Medulla oblongata (tissue), 1 donor: ENCODE data around the gene ALG8.
"Not testable (repeated sequence)": the region's sequence is repeated elsewhere in the genome, so short reads cannot be mapped to it uniquely, and the experiment has no call there.

Source experiments
- DNase-seq: peaks from one replicate; pipeline ENCODE4 v3.0.0-alpha.2; 2015; ENCODE audit errors: extremely low spot score

ALG8 gene

DNA sequence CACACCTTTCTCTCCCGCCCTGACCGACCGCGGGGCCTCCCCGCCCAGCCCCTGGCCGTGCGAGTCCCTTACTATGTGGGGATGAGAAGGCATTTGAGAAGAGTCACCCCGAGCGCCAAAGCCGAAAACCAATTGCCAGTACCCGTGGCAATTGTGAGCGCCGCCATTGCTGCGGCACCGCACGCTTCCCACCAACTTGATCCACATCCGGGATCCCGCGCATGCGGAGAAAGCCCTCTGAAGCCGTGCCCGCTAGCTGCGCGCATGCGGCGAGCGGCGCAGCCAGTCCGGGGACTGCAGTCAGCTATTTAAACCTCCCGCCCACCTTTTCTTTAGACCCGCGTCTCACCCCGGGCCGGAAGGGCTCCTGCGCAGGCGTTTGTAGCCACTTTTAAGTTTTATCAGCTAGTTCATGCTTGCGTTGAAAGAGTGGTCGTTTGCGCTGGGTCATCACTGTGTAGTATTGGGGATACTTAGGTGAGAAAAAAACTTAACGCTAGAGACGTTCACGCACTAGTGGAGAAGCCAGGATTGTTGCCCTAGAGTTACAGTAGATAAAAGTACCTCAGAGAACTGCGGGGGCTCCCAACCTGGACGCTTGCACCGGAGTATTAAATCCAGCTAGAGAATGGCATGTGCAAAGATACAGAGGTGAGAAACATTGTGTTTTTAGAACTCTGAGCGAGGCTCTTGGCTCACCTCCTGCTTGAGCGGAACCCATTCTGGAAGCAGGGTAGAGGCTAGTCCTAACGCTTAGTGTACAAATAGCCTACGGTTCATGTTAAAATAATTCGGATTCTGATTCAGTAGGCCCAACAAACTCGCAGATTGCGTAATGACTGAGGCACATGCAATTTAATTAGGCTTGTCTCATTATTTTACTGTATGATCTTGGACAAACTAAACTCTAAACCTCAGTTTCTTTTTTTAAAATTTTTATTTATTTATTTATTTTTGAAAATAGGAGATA is at the start of gene ALG8:
Gene ALG8 (minus strand): TSS at position 205 of the 970 bp plus-strand sequence. CDS start 38 bp downstream, at position 167.
- peak; percentile 96 for DNase-seq

DNA sequence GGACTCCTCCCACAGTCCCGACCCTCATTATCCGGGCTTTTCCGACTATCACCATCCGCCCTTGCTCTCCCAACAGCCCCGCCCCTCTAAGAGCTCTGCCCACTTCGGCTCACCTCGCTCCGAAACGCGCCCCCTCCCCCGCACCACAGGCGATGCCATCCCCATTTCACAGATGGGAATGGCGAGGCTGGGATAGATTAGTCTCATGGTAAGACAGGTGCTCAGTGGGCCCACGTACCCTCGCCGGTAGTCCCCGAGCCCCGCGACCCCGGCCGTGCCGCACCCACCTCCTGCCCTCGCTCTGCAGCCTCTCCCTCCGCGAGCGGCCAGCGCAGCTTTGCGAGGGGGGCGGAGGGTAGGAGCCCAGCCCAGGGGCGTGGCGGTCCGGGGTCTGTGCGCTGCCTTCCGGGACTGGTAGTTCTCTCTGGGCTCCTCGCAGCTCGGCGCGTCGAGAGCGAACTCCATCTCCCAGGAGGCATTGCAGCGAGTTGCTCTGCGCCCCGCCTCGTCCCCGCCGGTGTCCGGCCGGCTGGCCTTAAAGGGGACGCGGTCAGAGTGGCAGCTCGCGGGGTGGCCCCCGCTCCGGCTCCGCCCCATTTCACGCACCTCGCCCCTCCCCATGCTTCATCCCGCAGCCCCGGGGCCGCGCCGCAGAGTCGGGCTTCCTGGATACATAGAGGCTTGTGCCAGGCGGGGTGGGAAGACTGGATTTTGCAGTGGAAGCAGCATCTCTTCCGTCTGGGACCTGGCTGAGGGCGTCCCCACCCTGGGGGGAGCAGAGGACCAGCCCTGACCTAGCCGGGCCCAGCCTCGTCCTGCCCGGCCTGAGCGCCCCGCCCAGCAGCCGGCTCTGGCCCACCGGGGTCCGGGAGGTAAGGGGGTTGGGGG is 49.1 kb upstream of the ALG8 start, which contains the start of the genes KCTD21 and USP35:
Gene KCTD21 (minus strand): TSS at position 341 of the 888 bp plus-strand sequence. CDS start 14,072 bp downstream, outside the sequence.
Gene USP35 (plus strand): TSS at position 634 of the 888 bp plus-strand sequence. CDS start 7,327 bp downstream, outside the sequence.
- peak; percentile 99 for DNase-seq

DNA sequence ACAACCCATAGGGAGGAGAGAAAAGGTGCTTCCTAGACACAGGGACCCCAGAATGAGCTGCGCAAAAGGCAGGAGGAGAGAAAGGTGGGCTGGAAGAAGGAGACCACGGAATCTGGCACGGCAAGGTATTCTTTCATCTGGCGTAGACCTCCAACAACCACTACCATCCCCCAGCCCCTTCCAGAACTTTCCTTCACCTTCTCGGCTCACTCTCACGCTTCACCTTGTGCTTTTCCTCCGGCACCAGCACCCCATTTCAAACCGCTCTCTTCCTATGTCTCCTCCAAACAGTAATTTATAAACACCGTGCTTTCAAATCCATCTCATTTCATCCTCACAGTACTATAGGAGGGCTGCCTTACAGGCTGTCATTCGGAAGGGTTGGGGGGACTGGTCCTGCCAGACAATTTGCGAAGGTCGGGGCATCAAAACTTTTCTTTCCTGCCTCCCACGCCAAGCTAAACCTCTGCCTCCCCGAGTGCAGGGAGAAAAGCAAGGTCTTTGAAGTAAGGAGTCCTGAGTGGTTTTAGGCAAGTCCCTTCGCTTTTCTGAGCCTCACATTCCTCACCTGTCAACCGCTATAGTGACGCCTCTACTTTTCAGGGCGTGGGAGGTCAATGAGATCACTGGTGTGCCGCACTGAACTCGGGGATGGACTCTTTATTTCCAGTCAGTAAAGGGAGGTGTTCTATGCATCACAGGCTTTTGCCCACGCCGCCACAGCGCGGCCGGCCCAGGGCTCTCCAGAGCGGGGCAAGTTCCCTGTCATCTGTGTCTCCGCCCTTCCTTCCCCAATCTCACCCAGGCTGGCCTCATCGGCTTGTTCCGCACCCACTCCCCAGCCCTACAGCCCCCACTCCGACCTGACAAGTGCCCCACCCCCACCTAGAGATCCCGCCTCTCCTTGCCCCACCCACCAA is 48.2 kb upstream of the ALG8 start:
- DNase-seq: peak; percentile 76

DNA sequence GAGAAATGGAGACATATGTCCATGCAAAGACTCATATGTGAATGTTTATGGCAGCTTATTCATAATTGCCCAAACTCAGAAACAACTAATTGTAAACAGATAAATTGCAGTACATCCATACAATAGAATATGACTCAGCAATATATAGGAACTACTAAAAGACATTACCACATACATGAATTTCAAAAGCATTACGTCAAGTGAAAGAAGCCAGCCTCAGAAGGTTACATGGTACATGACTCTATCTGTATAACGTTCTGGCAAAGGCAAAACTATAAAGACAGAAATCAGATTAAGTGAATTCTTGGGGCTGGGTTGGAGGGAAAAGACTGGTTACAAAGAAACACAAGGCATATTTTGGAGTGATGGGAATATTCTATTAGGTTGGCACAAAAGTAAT is 41.8 kb upstream of the ALG8 start:
- DNase-seq: no peak

DNA sequence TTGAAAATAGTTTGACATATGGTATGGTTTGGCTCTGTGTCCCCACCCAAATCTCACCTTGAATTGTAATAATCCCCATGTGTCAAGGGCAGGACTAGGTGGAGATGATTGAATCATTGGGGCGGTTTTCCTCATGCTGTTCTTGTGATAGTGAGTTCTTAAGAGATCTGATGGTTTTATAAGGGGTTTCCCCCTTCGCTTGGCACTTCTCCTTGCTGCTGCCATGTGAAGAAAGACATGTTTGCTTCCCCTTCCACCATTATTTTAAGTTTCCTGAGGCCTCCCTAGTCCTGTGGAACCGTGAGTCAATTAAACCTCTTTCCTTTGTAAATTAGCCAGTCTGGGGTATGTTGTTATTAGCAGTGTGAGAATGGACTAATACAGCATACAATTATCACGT is 41.3 kb upstream of the ALG8 start:
- DNase-seq: no peak

DNA sequence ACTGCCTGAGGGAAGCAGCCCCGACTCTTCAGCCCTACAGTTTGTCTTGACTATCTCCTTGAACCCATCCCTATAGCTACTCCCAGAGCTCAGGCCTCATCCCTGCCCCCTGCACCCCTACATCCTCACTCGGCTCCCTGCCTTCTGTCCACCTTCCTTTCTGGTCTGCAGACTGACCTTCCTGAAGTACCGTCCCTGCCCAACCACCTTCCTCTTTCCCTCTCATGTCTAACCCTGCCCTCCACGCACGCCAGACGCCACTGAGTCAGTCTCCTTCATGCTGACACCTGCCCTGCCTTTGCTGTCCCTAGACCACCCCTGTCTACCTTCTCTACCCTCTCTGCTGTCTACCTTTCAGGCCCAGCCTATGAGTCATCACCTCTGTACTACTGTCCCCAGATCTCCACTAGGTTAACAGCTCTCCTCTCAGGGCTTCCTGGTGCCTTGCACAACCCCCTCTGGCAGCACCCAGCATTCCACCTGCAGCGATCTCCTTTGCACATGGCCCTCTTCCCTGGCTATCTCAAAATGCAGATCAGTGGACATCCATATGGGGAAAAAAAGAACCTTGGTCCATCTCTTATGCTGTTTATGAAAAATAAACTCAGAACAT is 40.1 kb upstream of the ALG8 start:
- DNase-seq: no peak

DNA sequence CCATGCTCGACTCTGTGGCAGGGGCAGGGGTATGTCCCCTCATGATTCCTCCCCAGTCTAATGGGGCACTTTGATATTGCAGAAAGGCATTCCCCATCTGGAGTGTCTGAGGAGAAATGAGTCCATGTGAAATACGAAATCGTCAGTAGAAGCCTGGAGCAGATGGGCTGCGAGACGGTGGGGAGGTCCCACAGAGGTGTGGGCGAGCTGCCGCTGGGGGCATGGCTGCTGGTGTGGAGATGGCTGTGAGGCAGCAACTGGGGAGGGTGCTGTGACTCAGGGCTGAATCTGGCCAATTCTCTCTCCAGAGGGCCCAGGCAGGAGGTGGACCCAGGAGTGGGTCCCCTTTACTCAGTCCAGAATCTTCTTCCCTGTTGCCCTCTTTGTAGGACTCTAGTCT is 37.8 kb upstream of the ALG8 start:
- DNase-seq: no peak

DNA sequence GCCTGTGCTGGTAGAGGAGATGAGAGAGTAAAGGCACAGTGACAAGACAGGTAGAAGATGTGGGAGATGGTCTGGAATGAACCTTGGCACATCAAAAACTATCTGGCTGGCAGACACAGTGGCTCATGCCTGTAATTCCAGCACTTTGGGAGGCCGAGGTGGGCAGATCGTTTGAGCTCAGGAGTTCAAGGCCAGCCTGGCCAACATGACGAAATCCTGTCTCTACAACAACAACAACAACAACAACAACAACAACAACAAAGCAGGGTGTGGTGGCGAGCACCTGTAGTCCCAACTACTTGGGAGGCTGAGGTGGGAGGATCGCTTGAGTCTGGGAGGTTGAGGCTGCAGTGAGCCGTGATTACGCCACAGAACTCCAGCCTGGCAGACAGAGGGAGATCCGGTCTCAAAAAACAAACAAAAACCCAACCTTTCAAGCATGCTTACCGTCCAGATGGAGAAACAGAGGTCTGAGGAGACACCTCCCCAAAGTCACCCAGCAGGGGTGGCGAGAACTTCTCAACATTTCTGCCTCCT is 37.2 kb upstream of the ALG8 start:
- DNase-seq: no peak

DNA sequence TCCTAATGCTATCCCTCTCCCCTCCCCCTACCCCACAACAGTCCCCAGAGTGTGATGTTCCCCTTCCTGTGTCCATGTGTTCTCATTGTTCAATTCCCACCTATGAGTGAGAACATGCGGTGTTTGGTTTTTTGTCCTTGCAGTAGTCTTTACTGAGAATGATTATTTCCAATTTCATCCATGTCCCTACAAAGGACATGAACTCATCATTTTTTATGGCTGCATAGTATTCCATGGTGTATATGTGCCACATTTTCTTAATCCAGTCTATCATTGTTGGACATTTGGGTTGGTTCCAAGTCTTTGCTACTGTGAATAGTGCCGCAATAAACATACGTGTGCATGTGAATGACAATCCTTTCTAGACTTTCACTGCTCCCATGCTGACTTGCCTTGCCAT is 36.4 kb upstream of the ALG8 start:
- DNase-seq: not testable (repeated sequence)

DNA sequence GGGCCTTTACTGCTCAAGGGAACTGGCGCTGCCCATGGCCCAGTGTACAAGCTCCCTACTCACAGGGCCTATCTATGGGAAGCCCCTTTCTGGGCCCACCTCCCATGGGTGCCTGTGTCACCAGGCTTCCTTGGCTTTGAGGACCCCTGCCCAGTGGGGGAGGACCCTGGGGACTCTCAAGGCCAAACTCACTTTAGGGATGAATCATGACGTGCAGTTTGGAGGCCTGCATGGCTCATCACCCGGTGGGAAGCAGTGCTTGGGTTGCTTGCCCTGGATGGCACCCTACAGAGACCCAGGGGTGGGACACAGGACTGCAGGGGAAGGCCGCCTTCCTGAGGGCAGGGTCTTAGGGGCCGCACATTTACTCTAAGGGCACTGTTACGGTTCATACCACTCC is 32.5 kb upstream of the ALG8 start:
- DNase-seq: no peak

DNA sequence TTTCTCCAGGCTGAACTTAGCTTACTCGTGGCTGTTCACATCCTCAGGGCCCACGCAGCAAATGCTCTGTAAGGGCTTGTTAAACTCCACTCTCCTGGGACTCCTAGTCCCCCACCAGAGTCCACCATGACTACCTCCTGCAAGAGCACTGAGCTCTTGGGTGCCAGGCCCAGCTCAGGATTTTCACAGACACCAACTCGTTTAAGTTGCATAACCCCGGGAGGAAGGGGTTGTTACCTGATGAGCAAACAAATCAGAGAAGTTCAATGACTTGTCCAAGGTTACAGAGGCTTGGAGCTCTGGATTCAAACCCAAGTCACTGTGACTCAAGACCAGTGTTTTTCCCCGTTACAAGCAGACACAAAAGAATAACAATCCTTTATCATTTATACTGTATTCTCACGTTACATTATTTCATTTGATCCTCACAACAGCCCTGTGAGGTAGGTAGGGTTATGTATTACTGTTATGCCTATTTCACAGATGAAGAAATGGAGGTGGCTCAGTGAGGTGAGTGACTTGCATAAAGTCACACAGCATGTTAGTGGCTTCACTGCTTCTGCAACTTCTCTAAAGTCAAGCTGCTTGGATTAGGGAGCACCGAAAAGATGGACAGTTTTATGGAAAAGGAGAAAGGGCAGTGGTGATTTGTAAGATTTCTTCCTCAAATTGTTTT is 31.6 kb upstream of the ALG8 start:
- no peak for DNase-seq

DNA sequence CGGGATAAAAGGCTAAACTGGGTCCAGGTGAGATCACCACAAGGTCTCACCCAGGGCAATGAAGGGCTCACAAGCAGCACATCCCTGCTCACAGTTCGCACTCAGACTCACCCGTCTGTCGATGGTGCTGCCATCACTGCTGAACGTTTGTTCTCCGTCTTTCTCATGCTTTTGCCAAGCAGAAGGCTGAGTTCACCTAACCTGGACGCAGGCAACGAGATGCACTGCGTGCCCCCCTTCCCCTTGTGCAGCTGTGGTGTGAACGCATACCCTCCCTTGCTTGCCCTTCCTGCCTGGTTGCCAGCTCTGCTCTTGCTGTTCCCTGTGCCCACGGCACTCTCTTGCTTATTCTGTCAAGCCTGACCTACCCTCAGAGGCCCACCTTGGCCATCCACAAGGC is 31.0 kb upstream of the ALG8 start:
- DNase-seq: no peak

DNA sequence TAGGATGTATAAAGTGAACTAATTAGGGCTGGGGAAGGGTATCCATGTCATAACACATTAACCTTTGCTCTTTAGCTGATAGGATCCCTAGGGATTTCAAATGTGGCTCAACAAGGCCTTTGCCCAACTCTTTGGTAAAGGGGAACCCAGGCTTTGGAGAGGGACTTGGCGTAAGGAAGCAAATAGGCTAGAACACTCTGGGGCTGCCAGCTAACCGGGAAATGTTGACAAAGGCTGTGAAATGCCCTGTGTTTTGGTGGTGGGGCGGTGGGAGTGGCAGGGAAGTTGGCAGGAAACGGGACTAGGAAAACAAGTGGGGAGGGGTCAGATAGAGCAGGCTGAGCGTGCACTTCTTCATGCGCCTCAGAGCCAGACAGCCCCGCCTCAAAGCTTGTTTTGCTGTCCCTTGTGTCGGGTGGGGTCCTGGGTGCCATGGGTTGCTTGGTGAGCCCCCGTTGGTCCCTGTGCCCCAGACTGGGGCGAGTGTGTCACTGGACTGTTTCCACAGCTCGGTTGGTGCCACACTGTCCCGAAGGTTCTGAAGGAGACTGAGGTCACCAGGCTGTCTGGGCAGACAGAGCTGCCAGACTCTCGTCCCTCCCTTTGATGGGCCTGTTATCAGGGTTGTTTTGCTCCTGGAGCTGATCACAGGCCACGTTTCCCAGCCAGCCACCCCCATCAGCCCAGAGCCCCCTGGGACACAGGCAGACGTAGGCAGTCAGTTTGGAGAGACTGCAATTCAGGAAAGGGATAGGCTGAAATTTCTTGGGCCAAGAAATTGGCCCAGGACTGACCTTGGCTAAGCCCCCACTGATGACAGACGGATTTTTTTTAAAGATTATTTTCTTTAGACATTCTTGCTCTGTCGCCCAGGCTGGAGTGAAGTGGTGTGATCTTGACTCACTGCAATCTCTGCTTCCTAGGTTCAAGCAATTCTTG is 29.4 kb upstream of the ALG8 start:
- no peak for DNase-seq

DNA sequence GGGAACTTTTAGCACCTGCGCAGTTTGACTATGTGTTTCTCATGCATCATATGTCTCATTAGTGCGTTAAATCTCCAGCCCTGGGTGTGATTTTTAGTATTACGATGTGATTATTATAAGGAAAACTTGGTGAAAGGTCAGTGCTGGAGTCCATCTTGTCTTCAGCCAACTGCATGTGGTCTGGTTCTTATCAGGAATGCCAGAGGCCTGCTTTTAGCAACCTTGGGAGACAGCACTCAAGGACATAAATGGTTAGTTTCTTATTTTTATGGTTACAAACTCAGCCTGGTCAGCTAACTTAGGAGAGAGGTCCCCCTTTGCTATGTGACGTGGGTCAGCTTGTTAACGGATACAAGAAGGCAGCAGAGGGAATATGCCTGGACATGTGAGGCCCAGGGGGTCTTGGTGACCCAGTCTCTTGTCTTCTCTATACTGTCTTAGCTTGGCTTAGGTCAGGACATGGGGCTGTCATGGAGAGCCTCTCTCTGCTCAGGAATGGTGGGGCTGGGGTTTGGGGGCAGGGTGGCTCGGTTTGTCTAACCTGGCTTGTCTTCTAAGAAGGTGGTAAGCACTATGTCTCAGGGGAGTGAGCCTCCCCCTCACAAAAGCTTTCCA is 27.5 kb upstream of the ALG8 start:
- DNase-seq: no peak

DNA sequence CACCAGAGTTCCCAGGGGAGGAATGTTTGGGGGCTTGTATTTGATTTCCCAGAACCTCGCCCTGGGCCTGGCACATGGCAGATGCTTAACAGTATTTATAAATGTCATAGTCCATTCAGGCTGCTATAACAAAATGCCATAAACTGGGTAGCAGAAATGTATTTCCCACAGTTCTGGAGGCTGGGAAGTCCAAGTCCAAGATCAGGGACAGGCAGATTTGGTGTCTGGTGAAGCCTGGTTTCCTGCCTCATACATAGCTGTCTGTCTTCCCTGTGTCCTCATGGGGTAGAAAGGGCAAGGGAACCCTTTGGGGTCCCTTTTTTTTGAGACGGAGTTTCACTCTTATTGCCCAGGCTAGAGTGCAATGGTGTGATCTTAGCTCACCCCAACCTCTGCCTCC is 25.0 kb upstream of the ALG8 start:
- no peak for DNase-seq

DNA sequence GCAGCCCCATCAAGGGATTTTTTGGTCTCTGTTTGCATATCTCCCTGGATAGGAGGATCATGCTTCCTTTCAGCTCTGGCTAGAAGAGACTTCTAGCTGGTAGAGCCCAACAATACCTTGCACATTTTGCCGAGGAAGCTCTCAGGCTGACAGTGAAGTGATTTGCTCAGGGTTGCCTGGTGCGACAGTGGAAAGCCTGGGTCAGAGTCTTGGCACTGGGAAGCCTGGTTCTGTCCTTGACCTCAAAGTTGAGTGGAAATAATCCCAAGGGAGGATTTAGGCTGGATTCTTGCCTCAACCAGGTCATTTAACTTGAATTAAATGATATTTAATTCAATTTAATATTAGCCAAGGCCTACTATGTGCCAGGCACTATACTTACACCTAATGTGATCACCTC is 24.4 kb upstream of the ALG8 start:
- DNase-seq: no peak

DNA sequence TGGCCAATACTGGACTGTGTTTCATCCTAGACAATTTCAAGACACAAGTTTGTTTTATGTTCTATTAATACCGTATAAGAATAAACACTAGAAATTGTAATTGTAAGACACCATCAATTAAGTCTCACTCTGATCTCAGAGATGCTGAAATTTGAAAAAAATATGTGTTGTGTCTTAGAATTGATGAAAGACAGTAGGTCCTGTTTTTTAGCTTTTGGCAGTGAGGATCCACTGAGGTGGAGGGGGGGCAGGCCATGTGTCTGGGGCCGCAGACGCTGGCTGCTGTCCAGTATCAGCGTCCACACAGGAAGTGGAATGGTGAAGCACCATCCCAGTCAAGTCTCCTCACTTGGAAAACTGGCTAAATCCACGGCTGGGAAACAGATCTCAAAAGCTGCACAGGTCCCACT is 22.5 kb upstream of the ALG8 start:
- DNase-seq: no peak

DNA sequence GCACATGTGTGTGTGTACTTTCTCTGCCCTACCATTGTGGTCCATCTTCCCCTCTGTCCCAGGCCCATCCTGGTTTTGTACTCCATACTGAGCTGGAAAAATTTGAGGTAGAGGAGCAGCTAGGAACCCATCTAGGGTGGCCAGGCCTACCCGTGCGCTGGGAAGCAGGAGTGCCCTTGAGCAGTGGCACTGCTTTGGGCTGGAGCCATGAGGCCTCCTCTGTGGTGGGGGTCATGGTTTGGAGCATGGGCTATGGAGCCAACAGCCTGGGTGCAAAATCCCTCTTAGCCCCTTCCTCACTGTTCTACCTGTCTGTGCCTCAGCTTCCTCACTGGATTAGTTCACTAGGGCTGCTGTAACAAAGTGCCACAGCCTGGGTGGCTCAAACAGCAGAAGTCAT is 21.9 kb upstream of the ALG8 start:
- no peak for DNase-seq
